Keratinocyte (primary cell): ENCODE measurements around the gene AJAP1. TPM values are rescaled to one million over a fixed set of nuclear protein-coding genes. Genes with fewer than 3 reads are reported as not detected.

ENCODE experiments used
- DNase-seq: peaks from one replicate; pipeline ENCODE4 v3.0.0-alpha.2; 2011; ENCODE audit warnings: low read depth, missing footprints, low spot score
- FAIRE-seq: peaks from 2 replicates; lab custom pipeline; 2011; peaks lifted over from hg19 to GRCh38; lab: Jason Lieb, UNC
- H2AFZ ChIP-seq: 2 replicates; pipeline ENCODE4 v1.6.0; 2012; ENCODE audit warnings: low read length, control low read depth, inconsistent platforms; ENCODE audit not compliant: control insufficient read depth
- H3K27ac ChIP-seq: 2 replicates; pipeline ENCODE4 v1.5.1; 2011; ENCODE audit warnings: low read length; ENCODE audit not compliant: control insufficient read depth, insufficient read depth
- H3K27me3 ChIP-seq: 3 replicates; pipeline ENCODE4 v1.6.0; 2011; ENCODE audit warnings: low read length; ENCODE audit not compliant: control insufficient read depth, insufficient read depth; ENCODE audit errors: extremely low read depth
- H3K36me3 ChIP-seq, 2 experiments: 2 replicates in 1 of 2; 3 replicates in 1 of 2; pipeline ENCODE4 v1.5.1; 2011; ENCODE audit warnings: low read length in 2 of 2, mild to moderate bottlenecking in 1 of 2; ENCODE audit not compliant: control insufficient read depth in 2 of 2, insufficient read depth in 2 of 2; ENCODE audit errors: extremely low read depth in 1 of 2
- H3K4me1 ChIP-seq: 3 replicates; pipeline ENCODE4 v1.5.1; 2011; ENCODE audit warnings: low read length; ENCODE audit not compliant: control insufficient read depth, insufficient read depth; ENCODE audit errors: extremely low read depth
- H3K4me2 ChIP-seq: 3 replicates; pipeline ENCODE4 v1.6.0; 2011; ENCODE audit warnings: low read depth, low read length; ENCODE audit not compliant: control insufficient read depth, insufficient read depth; ENCODE audit errors: extremely low read depth
- H3K4me3 ChIP-seq, 3 experiments: fragments of 200-600 bp in 1 of 3; sonication (generic) in 1 of 3; 2 replicates in 2 of 3; 3 replicates in 1 of 3; pipeline ENCODE4 v1.5.1; 2011 to 2016; ENCODE audit warnings: low read length in 3 of 3, mild to moderate bottlenecking in 3 of 3, control low read depth in 2 of 3, inconsistent platforms in 1 of 3, low read depth in 1 of 3, mixed read lengths in 1 of 3, mixed run types in 1 of 3, moderate library complexity in 1 of 3; ENCODE audit not compliant: control insufficient read depth in 2 of 3, insufficient read depth in 2 of 3; ENCODE audit errors: extremely low read depth in 1 of 3
- H3K79me2 ChIP-seq: 2 replicates; pipeline ENCODE4 v1.6.0; 2012; ENCODE audit warnings: low read length; ENCODE audit not compliant: control insufficient read depth, insufficient read depth
- H3K9ac ChIP-seq: 3 replicates; pipeline ENCODE4 v1.6.0; 2011; ENCODE audit warnings: low read length; ENCODE audit not compliant: control insufficient read depth, insufficient read depth; ENCODE audit errors: extremely low read depth
- H3K9me1 ChIP-seq: 3 replicates; pipeline ENCODE4 v1.6.0; 2011; ENCODE audit warnings: low read length; ENCODE audit not compliant: control insufficient read depth, insufficient read depth; ENCODE audit errors: extremely low read depth
- H3K9me3 ChIP-seq: 2 replicates; pipeline ENCODE4 v1.5.1; 2012; ENCODE audit warnings: low read depth, low read length; ENCODE audit not compliant: control insufficient read depth
- H4K20me1 ChIP-seq: 3 replicates; pipeline ENCODE4 v1.6.0; 2011; ENCODE audit warnings: low read length; ENCODE audit not compliant: control insufficient read depth, insufficient read depth; ENCODE audit errors: extremely low read depth
- CTCF ChIP-seq, 3 experiments: IDR thresholded peaks in 1 of 3; conservative IDR thresholded peaks in 1 of 3; optimal IDR thresholded peaks in 1 of 3; 2 replicates in 2 of 3; 3 replicates in 1 of 3; pipeline versions ENCODE3 to v1.5.1; 2011; ENCODE audit warnings: low read length in 3 of 3, mild to moderate bottlenecking in 3 of 3, moderate library complexity in 2 of 3, control low read depth in 1 of 3, inconsistent platforms in 1 of 3; ENCODE audit not compliant: insufficient read depth in 2 of 3; ENCODE audit errors: extremely low read depth in 1 of 3
- EZH2 ChIP-seq: IDR thresholded peaks from one replicate; pipeline ENCODE4 v1.6.1; 2012; ENCODE audit warnings: inconsistent platforms, mild to moderate bottlenecking, low read length, moderate library complexity
- dilution Hi-C: fragments of 300-500 bp; cut with MboI; formaldehyde crosslinking; loops from one replicate; pipeline ENCODE4 v1.7.0; 2020; ENCODE audit warnings: low sequenced_read_pairs; ENCODE audit not compliant: extremely low pct_ligation_motif_present
- polyA plus RNA-seq, 5 experiments: library from polyadenylated mRNA; depleted of rRNA in 3 of 5; stranded (reverse) in 3 of 5; stranded (forward) in 1 of 5; unstranded in 1 of 5; fragments of >200 nt; gene quantifications; 1 replicate in 1 of 5; 2 replicates in 3 of 5; 3 replicates in 1 of 5; pipeline versions ENCODE4 v1.2.1 to v1.2.3, GENCODE V29; 2011 to 2012; ENCODE audit warnings: missing spikeins in 2 of 5, low read depth in 1 of 5, low replicate concordance in 1 of 5

The AJAP1 gene
- polyA plus RNA-seq, 1 donor (not counting 4 experiments of a cell fraction or from before 2014, with no cell fraction given), result 2.2 TPM

DNA sequence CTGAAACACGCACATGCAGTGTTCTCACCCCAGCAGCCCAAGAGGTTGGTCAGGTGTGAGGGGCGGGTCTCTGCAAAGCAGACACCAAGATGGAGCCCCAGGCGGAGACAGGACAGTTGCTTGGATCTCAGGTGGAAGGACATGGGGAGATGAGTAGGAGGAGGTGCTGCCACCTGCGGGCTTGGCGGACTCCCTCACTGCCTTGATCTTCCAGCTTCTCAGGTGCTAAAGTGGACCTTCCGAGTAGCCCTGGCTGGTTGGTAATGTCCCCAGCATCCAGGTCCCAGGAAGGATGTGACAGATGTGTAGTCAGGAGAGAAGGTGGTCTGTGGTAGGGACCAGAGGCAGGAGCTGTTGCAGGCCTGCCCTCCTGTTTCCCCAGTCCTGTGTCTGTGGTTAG lies 114.1 kb downstream of the AJAP1 start:
- H3K4me1 ChIP-seq, result no peaks in the 10 kb centered on the region
- H3K79me2 ChIP-seq, result no peaks in the 10 kb centered on the region
- no peak overlapping the region for H3K27ac ChIP-seq
- H3K9ac ChIP-seq, result no peak overlapping the region
- FAIRE-seq, result no peak
- no peaks in the 10 kb centered on the region for H4K20me1 ChIP-seq
- no peak overlapping the region for H3K4me2 ChIP-seq
- H2AFZ ChIP-seq, result no peak overlapping the region
- no peaks in the 10 kb centered on the region for H3K9me1 ChIP-seq
- H3K27me3 ChIP-seq, result no peaks in the 10 kb centered on the region
- no peak for DNase-seq
- H3K9me3 ChIP-seq, result no peaks in the 10 kb centered on the region
- H3K36me3 ChIP-seq, result peaks cover 0 to 4% of the 10 kb centered on the region in 2 experiments
- dilution Hi-C loops, result no loop called here
- no peak for TF ChIP-seq EZH2
- peak in 2 of 3 experiments; percentile 24 to 43 for TF ChIP-seq CTCF (optimal IDR thresholded peaks at IDR 0.05 in 1 of 3, IDR thresholded peaks at IDR 0.05 in 1 of 3, conservative IDR thresholded peaks at IDR 0.05 in 1 of 3; ENCODE audit: extremely low read depth in 1 of 3, insufficient read depth in 2 of 3, low read length in 3 of 3)
- no peak overlapping the region for H3K4me3 ChIP-seq

DNA sequence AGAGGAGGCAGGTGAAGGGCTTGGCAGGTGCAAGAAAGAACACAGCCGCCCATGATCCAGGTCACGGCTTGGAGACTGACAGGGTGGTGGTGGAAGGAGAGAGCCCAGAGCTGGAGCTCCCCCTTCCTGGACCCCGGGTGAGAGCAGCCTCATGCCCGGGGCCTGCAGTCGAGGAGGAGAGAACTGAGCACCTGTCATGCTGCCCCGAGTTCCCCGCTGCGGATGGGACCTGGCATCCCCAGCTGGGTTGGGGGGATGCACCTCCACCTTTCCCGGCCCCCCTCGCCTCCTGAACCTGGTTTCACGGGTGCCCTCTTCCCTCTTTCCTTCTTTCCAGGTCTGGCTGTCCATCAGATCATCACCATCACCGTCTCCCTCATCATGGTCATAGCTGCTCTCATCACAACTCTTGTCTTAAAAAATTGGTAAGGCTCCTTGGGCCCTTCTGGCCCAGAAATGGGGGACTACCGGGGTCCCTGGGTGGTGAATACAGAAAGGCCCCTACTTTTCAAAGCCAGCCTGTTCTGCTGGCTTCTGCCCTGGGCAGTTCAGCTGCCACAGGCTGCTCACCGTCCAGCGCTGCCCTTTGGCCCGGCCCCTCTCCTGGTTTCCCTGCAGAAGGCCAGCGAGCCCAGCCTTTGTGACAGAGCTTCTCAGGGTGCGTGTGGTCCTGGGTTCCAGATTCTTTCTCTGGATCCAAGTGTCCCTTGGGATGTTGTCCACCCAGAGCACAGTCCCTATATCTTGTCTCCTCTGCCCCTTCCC lies 115.3 kb downstream of the AJAP1 start:
- dilution Hi-C loops, result no loop called here
- Histone ChIP-seq H3K79me2 (no peaks in the 10 kb centered on the region), H3K9ac (no peak overlapping the region), H4K20me1 (no peaks in the 10 kb centered on the region), H3K9me1 (no peaks in the 10 kb centered on the region), H3K9me3 (no peaks in the 10 kb centered on the region), H3K4me3 (no peak overlapping the region), H3K36me3 (peaks cover 0 to 4% of the 10 kb centered on the region in 2 experiments), H3K4me2 (no peak overlapping the region), H2AFZ (no peak overlapping the region), H3K27ac (no peak overlapping the region), H3K27me3 (no peaks in the 10 kb centered on the region), H3K4me1 (no peaks in the 10 kb centered on the region)
- DNase-seq (no peak), FAIRE-seq (no peak)
- TF ChIP-seq EZH2, result no peak
- no peak for TF ChIP-seq CTCF (optimal IDR thresholded peaks at IDR 0.05 in 1 of 3, IDR thresholded peaks at IDR 0.05 in 1 of 3, conservative IDR thresholded peaks at IDR 0.05 in 1 of 3; ENCODE audit: extremely low read depth in 1 of 3, insufficient read depth in 2 of 3, low read length in 3 of 3)
